Liver (tissue), 3 donors: ENCODE data around the gene ZBED3.

Experiments used
- ATF3 ChIP-seq: IDR thresholded peaks from 2 replicates; pipeline ENCODE4 v1.6.1; 2016; ENCODE audit warnings: antibody characterized with exemption
- TF ChIP-seq, protein P1 (sequence below): fragments of 150-350 bp; IDR thresholded peaks from 2 replicates; pipeline ENCODE4 v1.5.1; 2017; ENCODE audit warnings: improper control_type of control experiment, low read depth, low read length; ENCODE audit not compliant: missing input control
- donor health status: healthy.
- donor health status: healthy.

GRCh38 chr5:77133061-77133758 lies 46.1 kb upstream of the ZBED3 start:
- TF ChIP-seq, protein P1, sequence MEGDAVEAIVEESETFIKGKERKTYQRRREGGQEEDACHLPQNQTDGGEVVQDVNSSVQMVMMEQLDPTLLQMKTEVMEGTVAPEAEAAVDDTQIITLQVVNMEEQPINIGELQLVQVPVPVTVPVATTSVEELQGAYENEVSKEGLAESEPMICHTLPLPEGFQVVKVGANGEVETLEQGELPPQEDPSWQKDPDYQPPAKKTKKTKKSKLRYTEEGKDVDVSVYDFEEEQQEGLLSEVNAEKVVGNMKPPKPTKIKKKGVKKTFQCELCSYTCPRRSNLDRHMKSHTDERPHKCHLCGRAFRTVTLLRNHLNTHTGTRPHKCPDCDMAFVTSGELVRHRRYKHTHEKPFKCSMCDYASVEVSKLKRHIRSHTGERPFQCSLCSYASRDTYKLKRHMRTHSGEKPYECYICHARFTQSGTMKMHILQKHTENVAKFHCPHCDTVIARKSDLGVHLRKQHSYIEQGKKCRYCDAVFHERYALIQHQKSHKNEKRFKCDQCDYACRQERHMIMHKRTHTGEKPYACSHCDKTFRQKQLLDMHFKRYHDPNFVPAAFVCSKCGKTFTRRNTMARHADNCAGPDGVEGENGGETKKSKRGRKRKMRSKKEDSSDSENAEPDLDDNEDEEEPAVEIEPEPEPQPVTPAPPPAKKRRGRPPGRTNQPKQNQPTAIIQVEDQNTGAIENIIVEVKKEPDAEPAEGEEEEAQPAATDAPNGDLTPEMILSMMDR: no peak
- no peak for TF ChIP-seq ATF3
